Stimulated activated CD4-positive, alpha-beta T cell treated with anti-CD3 and anti-CD28 coated beads, Interleukin-15, amount 100 ng/mL, for 24 hours (primary cell): ENCODE results near the gene CWH43.
"Not testable (repeated sequence)": the region's sequence is repeated elsewhere in the genome, so short reads cannot be mapped to it uniquely, and the experiment has no call there.

Experiments
- DNase-seq: peaks from one replicate; pipeline ENCODE4 v3.0.0-alpha.2; 2020

The CWH43 gene

DNA sequence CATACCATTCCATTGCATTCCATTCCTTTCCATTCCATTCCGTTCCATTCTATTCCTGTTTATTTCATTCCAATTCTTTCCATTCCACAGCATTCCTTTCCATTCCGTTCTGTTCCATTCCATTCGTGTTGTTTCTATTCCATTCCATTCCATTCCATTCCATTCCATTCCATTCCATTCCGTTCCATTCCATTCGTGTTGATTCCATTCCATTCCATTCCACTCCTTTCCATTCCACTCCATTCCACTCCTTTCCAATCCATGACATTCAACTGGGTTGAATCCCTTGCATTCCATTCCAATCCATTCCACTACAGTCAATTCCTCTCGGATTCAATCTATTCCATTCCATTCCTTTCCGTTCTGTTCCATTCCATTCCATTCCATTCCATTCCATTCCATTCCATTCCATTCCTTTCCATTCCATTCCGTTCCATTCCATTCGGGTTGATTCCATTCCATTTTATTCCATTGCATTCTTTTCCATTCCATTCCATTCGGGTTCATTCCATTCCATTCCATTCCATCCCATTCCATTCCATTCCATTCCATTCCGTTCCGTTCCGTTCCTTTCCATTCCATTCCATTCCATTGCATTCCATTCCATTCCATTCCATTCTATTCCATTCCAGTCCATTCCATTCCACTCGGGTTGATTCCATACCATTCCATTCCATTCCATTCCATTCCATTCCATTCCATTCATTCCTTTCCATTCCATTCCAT lies 112.1 kb downstream of the CWH43 start:
- DNase-seq, result not testable (repeated sequence)

DNA sequence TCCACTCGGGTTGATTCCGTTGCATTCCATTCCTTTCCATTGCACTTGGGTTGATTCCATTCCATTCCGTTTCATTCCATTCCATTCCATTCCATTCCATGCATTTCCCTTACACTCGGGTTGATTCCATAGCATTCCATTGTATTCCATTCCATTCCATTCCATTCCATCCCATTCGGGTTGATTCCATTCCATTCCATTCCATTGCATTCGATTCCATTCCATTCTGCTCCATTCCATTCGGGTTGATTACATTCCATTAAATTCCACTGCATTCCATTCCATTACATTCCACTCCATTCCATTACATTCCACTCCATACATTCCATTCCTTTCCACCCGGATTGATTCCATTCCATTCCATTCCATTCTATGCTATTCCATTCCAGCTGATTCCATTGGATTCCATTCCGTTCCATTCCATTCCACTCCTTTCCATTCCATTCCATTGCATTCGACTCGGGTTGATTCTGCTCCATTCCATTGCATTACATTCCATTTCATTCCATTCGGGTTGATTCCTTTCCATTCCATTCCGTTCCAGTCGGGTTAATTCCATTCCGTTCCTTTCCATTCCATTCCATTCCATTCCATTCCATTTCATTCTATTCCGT lies 113.9 kb downstream of the CWH43 start:
- DNase-seq, result not testable (repeated sequence)

GRCh38 chr4:49102344-49102898 lies 116.3 kb downstream of the CWH43 start:
- DNase-seq, result not testable (repeated sequence)

DNA sequence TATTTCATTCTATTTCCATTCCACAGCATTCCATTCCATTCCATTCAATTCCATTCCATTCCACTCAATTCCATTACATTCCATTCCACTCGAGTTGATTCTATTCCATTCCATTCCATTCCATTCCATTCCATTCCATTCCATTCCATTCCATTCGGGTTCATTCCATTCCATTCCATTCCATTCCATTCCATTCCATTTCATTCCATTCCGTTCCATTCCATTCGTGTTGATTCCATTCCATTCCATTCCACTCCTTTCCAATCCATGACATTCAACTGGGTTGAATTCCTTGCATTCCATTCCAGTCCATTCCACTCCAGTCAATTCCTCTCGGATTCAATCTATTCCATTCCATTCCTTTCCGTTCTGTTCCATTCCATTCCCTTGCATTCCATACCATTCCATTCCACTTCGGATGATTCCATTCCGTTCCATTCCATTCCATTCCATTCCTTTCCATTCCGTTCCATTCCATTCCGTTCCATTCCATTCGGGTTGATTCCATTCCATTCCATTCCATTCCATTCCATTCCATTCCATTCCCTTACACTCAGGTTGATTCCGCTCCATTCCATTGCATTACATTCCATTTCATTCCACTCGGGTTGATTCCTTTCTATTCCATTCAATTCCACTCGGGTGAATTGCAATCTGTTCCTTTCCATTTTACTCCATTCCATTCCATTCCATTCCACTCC lies 117.5 kb downstream of the CWH43 start:
- not testable (repeated sequence) for DNase-seq

- not testable (repeated sequence) for DNase-seq
Observed at GRCh38 chr4:49104231-49104930, 118.3 kb downstream of the CWH43 start.

DNA sequence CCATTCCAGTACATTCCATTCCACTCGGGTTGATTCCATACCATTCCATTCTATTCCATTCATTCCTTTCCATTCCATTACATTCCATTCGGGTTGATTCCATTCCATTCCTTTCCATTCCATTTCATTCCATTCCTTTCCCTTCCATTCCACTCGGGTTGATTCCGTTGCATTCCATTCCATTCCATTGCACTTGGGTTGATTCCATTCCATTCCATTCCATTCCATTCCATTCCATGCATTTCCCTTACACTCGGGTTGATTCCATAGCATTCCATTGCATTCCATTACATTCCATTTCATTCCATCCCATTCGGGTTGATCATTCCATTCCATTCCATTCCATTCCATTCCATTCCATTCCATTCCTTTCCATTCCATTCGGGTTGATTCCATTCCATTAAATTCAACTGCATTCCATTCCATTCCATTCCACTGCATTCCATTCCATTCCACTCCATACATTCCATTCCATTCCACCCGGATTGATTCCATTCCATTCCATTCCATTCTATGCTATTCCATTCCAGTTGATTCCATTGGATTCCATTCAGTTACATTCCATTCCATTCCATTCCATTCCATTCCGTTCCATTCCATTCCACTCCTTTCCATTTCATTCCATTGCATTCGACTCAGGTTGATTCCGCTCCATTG lies 119.3 kb downstream of the CWH43 start:
- not testable (repeated sequence) for DNase-seq

DNA sequence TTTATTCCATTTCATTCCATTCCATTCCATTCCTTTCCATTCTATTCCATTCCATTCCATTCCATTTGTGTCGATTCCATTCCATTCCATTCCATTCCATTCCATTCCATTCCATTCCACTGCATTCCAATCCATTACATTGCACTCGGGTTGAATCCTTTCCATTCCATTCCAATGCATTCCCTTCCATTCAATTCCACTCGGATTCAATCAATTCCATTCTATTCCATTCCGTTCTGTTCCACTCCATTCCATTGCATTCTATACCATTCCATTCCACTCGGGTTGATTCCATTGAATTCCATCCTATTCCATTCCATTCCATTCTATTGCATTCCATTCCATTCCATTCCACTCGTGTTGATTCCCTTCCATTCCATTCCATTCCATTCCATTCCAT lies 121.2 kb downstream of the CWH43 start:
- not testable (repeated sequence) for DNase-seq

- DNase-seq, result not testable (repeated sequence)
Observed at GRCh38 chr4:49108183-49108978, 122.3 kb downstream of the CWH43 start.

DNA sequence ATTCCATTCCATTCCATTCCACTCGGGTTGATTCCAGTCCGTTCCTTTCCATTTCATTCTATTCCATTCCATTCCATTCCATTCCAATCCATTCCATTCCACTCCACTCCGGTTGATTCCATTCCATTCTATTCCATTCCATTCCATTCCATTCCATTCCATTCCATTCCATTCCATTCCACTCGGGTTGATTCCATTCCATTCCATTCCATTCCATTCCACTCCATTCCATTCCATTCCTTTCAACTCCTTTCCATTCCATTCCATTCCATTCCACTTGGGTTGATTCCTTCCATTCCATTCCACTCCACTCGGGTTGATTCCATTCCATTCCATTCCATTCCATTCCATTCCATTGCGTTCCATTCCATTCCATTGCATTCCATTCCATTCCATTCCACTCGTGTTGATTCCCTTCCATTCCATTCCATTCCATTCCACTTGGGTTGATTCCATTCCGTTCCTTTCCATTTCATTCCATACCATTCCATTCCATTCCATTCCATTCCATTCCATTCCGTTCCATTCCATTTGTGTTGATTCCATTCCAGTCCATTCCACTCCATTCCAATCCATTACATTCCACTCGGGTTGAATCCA lies 123.6 kb downstream of the CWH43 start:
- not testable (repeated sequence) for DNase-seq

DNA sequence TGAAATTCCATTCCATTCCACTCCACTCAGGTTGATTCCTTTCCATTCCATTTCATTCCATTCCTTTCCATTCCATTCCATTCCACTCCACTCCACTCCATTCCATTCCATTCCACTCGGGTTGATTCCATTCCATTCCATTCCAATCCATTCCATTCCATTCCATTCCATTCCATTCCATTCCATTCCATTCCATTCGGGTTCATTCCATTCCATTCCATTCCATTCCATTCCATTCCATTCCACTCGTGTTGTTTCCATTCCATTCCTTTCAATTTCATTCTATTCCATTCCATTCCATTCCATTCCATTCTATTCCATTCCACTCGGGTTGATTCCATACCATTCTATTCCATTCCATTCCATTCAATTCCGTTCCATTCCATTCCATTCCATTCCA lies 124.5 kb downstream of the CWH43 start:
- DNase-seq, result not testable (repeated sequence)
